NCI-H1417 treated with DMSO at 0.1 percent for 48 hours (cell line): Measurements from ENCODE around the gene C1orf167.
A peak's percentile ranks its signal among the peaks of the same experiment; 100 is the strongest.
"Not testable (repeated sequence)": the region's sequence is repeated elsewhere in the genome, so short reads cannot be mapped to it uniquely, and the experiment has no call there.

Experiments
- DNase-seq: peaks from one replicate; lab custom pipeline; 2025; lab: John Stamatoyannopoulos, UW

Gene C1orf167

GRCh38 chr1:11800391-11800755 is 38.4 kb downstream of the C1orf167 start:
- no peak for DNase-seq

GRCh38 chr1:11800756-11801433 is 38.9 kb downstream of the C1orf167 start:
- DNase-seq: no peak

DNA sequence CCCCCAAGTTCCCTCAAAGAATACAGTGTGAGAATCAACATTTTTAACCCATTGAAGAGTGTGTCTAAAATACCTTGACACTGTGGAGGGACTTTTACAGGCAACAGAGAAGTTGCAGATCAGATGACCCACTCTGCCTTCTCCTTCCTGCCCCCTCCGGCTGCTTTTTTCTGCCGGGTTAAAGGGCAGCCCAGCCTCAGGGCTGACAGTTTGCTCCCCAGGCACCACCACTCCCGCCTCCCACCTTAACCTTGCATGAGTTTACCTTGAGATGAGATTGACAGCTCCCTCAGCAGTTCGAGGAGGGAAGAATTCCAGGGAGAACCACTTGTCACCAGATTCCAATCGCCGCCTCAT is 40.6 kb downstream of the C1orf167 start:
- DNase-seq: no peak

GRCh38 chr1:11802973-11803885 is 41.2 kb downstream of the C1orf167 start:
- DNase-seq: no peak

DNA sequence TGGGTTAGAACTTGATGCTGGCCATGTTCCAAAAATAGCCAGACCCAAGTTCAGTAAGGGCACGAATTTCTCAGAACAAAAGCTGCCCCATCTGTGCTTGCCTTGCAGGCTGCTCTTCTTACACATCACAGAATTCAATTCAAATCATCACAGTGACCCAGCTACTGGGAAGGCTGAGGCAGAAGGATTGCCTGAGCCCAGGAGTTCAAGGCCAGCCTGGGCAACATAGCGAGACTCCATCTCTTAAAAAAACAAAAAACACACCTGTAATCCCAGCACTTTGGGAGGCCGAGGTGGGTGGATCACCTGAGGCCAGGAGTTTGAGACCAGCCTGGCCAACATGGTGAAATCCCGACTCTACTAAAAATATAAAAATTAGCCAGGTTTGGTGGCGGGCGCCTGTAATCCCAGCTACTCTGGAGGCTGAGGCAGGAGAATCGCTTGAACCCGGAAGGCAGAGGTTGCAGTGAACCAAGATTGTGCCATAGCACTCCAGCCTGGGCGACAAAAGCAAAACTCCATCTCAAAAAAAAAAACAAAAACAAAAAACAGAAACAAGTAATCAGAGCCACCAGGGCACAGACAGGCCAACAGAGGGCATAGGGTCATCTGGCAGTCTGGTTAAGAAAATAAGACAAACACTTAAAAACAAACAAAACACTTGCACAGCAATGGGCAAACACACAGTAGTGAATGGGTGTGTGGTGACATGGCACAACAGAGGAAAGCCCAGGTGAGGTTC is 42.1 kb downstream of the C1orf167 start:
- DNase-seq: not testable (repeated sequence)

- no peak for DNase-seq
These were observed 42.9 kb downstream of the C1orf167 start for GRCh38 chr1:11804666-11805421.

- peak; percentile 88 for DNase-seq
These were observed 43.7 kb downstream of the C1orf167 start, which contains the start of the genes CLCN6 and MTHFR for GRCh38 chr1:11805422-11806306. TSS of gene CLCN6 (plus strand) at chr1:11806191. CDS start at chr1:11806263, 72 bp downstream. TSS of gene MTHFR (minus strand) at chr1:11805964. CDS start at chr1:11803116, 2,848 bp downstream.

DNA sequence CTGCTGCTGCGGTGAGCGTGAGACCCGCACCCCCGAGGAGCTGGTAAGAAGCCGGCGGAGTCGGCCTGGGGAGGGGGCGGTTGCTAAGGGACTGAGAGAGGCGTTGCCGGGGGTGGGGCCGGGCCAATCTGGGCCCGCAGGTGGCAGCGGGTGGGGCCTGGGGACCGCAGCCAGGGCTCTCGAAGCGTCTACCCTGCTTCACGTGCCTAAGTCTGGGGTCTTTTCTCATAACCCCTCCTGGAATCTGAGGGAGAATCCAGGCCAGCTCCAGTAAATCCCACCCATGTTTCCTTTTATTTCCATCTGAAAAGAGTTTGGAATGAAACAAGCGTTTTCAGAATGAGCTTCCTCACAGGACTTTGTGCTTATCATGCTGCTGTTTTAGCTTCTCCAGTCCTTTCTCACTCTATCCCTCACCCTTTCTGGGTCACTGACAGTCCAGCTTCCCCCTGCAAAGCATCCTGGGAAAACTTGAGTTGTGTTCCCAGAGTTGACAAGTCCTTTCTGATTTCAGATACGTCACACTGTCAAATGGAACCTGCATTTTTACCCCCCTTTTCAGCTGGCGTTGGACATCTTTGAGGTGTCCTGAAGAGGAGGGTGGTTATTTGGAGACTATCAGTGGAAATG is 44.4 kb downstream of the C1orf167 start:
- no peak for DNase-seq

DNA sequence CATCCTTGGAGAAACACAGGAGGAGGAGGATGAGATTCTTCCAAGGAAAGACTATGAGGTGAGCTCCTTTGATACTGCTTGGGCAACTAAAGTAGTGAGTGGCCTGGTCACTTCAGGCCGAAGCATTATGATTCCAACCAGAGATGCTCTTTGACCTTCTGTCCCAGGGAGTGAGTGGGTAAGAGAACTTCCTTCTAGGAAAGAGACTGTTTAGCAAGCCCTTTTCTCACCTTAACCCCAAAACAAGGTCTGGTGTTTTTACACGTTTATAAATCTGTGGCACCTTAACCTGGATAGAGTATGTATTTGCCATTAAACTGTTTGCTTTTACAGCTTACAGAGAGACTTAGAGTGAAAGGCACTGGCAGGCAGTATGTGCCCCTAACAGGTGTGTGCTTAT is 45.1 kb downstream of the C1orf167 start:
- no peak for DNase-seq

- DNase-seq: no peak
These were observed 51.0 kb downstream of the C1orf167 start for GRCh38 chr1:11813021-11813420.

- DNase-seq: no peak
These were observed 55.2 kb downstream of the C1orf167 start for GRCh38 chr1:11817192-11817591.

GRCh38 chr1:11822091-11822490 is 60.1 kb downstream of the C1orf167 start:
- no peak for DNase-seq

DNA sequence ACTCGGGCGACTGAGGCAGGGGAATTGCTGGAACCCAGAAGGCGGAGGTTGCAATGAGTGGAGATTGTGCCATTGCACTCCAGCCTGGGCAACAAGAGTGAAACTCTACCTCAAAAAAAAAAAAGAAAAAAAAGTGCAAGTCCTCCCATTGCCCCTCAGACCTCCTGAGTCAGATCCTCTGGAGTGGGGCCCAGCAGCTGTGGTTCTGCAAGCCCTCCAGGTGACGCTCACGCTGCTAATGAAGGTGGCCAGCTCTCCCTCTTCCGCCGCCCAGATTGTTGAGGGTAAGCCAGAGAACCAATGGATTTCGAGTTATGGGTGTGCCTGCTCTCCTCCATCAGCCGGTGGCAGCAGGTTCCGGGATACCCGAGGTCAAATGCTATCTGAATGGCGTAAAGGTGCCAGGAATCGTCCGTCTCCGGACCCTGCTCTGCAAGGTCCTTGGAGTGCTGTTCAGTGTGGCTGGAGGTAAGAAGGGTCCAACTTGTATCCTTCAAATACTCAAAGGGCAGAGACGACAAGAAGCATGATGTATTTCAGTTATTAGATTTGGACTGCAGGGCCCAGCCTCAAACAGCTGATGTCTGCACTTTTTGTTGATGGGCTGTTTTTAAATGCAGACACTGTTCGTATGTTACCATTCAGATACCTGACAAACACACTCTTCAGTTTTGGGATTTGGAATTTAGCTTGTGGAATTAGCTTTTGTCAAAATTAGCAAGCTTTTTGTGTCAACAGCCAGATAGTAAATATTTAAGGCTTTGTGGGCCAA is 61.6 kb downstream of the C1orf167 start:
- no peak for DNase-seq

- DNase-seq: no peak
These were observed 63.1 kb downstream of the C1orf167 start for GRCh38 chr1:11825131-11825530.

- no peak for DNase-seq
These were observed 65.0 kb downstream of the C1orf167 start for GRCh38 chr1:11826946-11827345.

- no peak for DNase-seq
These were observed 66.5 kb downstream of the C1orf167 start for GRCh38 chr1:11828511-11828910.

DNA sequence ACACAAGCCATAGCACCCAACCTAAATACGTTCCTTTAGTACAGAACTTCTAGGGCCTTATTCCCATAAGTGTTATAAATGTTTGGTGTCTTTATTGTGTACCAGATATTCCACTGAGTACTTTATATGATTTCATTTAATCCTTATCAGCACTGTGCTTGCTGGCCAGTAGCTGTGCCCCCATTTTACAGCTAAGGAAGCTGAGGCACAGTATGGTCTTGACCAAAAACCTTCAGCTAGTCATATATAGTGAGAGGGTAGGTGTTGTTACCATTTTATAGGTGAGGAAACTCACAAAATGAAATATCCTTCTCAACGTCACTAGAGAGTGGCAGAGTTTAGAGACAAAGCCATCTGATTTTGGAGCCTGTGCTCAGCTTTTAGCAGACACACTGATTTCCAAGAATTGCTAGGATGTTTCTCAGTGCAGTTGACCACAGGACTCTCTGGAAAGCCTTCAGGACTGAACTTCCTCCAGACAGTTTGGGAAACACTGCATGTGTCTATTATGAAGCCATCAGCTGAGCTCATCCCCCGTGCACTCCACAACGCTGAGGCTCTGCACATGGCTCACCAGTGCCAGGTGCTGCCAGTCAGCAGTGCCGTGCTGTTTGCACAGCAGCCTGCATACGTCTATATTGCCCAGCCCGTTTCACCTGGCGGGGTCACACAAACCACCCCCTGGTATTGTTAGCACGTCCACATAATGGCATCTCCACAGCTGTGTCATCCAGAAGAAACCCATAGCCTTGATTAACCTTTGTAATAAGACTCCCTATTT is 70.1 kb downstream of the C1orf167 start:
- no peak for DNase-seq

DNA sequence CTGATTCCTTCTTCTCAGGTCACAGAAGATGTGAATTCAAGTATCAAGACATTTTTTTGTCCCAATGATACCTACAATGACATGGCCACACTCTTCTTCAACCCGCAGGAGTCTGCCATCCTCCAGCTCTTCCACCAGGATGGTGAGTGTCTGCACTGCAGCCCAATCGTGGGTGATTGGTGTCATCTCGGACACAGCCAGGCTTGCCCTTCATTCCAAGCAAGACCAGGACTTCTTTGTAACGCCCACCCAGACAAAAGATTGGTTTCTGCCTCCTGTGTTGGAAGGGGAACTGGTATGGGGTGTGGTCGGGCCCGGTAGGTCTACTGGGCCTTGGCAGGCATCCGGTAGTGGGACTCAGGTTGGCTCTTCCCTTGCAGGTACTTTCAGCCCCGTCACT is 71.5 kb downstream of the C1orf167 start:
- no peak for DNase-seq

- no peak for DNase-seq
These were observed 71.9 kb downstream of the C1orf167 start for GRCh38 chr1:11833900-11834299.
